ENCODE data around the gene HOXA1.

HOXA1 gene

GRCh38 chr7:27141137-27141922 is 45.5 kb upstream of the HOXA1 start:
- TF ChIP-seq ZC3H10 (CRISPR knock-in tag; IDR thresholded peaks at IDR 0.05) (no peak), PPARA (CRISPR knock-in tag; IDR thresholded peaks at IDR 0.05; ENCODE audit: borderline replicate concordance) (no peak), CREB5 (CRISPR knock-in tag; IDR thresholded peaks at IDR 0.05; ENCODE audit: low read depth) (no peak), ZNF8 (CRISPR knock-in tag; IDR thresholded peaks at IDR 0.05) (no peak), ZFP3 (CRISPR knock-in tag; IDR thresholded peaks at IDR 0.05) (no peak), GLIS3 (CRISPR knock-in tag; IDR thresholded peaks at IDR 0.05) (no peak), TOX (CRISPR knock-in tag; IDR thresholded peaks at IDR 0.05; ENCODE audit: borderline replicate concordance) (no peak), SNAI2 (CRISPR knock-in tag; IDR thresholded peaks at IDR 0.05) (no peak), ESRRG (CRISPR knock-in tag; IDR thresholded peaks at IDR 0.05) (no peak), PATZ1 (CRISPR knock-in tag; IDR thresholded peaks at IDR 0.05; ENCODE audit: borderline replicate concordance) (no peak), CSDC2 (CRISPR knock-in tag; IDR thresholded peaks at IDR 0.05) (no peak), ISL1 (CRISPR knock-in tag; IDR thresholded peaks at IDR 0.05) (no peak), RARB (CRISPR knock-in tag; IDR thresholded peaks at IDR 0.05) (no peak), OSR1 (CRISPR knock-in tag; IDR thresholded peaks at IDR 0.05) (no peak), ZNF70 (CRISPR knock-in tag; IDR thresholded peaks at IDR 0.05) (no peak), TSHZ2 (CRISPR knock-in tag; IDR thresholded peaks at IDR 0.05) (no peak)

GRCh38 chr7:27140126-27140857 is 44.5 kb upstream of the HOXA1 start:
- TF ChIP-seq ZFP3 (CRISPR knock-in tag; IDR thresholded peaks at IDR 0.05), result no peak
- no peak for TF ChIP-seq ISL1 (CRISPR knock-in tag; IDR thresholded peaks at IDR 0.05)
- TF ChIP-seq PATZ1 (CRISPR knock-in tag; IDR thresholded peaks at IDR 0.05; ENCODE audit: borderline replicate concordance), result no peak
- no peak for TF ChIP-seq ZNF565 (CRISPR knock-in tag; conservative IDR thresholded peaks at IDR 0.05; ENCODE audit: low read depth)
- no peak for TF ChIP-seq TCF4 (CRISPR knock-in tag; IDR thresholded peaks at IDR 0.05; ENCODE audit: borderline replicate concordance)
- TF ChIP-seq POU6F1 (CRISPR knock-in tag; IDR thresholded peaks at IDR 0.05; ENCODE audit: borderline replicate concordance, low read depth), result no peak
- TF ChIP-seq ZNF70 (CRISPR knock-in tag; IDR thresholded peaks at IDR 0.05), result no peak
- no peak for TF ChIP-seq ZNF8 (CRISPR knock-in tag; IDR thresholded peaks at IDR 0.05)
- TF ChIP-seq GLIS3 (CRISPR knock-in tag; IDR thresholded peaks at IDR 0.05), result no peak
- TF ChIP-seq ZC3H10 (CRISPR knock-in tag; IDR thresholded peaks at IDR 0.05), result no peak
- TF ChIP-seq TOX (CRISPR knock-in tag; IDR thresholded peaks at IDR 0.05; ENCODE audit: borderline replicate concordance), result no peak
- no peak for TF ChIP-seq OSR1 (CRISPR knock-in tag; IDR thresholded peaks at IDR 0.05)
- TF ChIP-seq SNAI2 (CRISPR knock-in tag; IDR thresholded peaks at IDR 0.05), result no peak
- TF ChIP-seq ARNTL (CRISPR knock-in tag; IDR thresholded peaks at IDR 0.05; ENCODE audit: borderline replicate concordance, low read depth), result no peak
- no peak for TF ChIP-seq BACH2 (CRISPR knock-in tag; IDR thresholded peaks at IDR 0.05; ENCODE audit: borderline replicate concordance)
- TF ChIP-seq ESRRG (CRISPR knock-in tag; IDR thresholded peaks at IDR 0.05), result no peak
- TF ChIP-seq PPARA (CRISPR knock-in tag; IDR thresholded peaks at IDR 0.05; ENCODE audit: borderline replicate concordance), result no peak
- no peak for TF ChIP-seq CSDC2 (CRISPR knock-in tag; IDR thresholded peaks at IDR 0.05)
- no peak for TF ChIP-seq TSHZ2 (CRISPR knock-in tag; IDR thresholded peaks at IDR 0.05)
- ATAC-seq, result no peak

More at GRCh38 chr7:27141137-27141922, 45.5 kb upstream of the HOXA1 start:
- ATAC-seq, result no peak
